Measurements from ENCODE around the gene CTXN2. TPM values are rescaled to one million over a fixed set of nuclear protein-coding genes. Genes with fewer than 3 reads are reported as not detected.

CTXN2 gene
- under 1 TPM; 0.07 to 0.16 TPM for total RNA-seq

GRCh38 chr15:48191574-48192225 is at the start of gene CTXN2:
CTXN2 (plus strand) TSS chr15:48191665; CDS start chr15:48201301, 9,636 bp downstream.
- intact Hi-C loops (cut with DNase I): no loop called here
- H3K4me3 ChIP-seq: peak within 1 kb of the TSS; percentile 17
- peak; percentile 18 for DNase-seq

GRCh38 chr15:48143856-48144255 is 47.6 kb upstream of the CTXN2 start:
- intact Hi-C loops (cut with DNase I): no loop called here
- no peak for TF ChIP-seq CTCF (IDR thresholded peaks at IDR 0.05)
- Histone ChIP-seq H3K36me3 (no peaks in the 10 kb centered on the region), H3K4me1 (no peaks in the 10 kb centered on the region), H3K4me3 (no peak overlapping the region), H3K9ac (ENCODE audit: low read depth in 2 of 2, low read length in 2 of 2) (no peak overlapping the region), H3K27me3 (no peaks in the 10 kb centered on the region), H3K9me3 (no peaks in the 10 kb centered on the region), H3K27ac (no peak overlapping the region)
- DNase-seq: no peak

More at GRCh38 chr15:48191574-48192225, at the start of gene CTXN2:
- Histone ChIP-seq H3K27ac (no peak within 1 kb of the TSS), H3K9ac (ENCODE audit: low read depth in 2 of 2, low read length in 2 of 2) (no peak within 1 kb of the TSS), H3K9me3 (no peaks in the 10 kb centered on the region), H3K36me3 (no peaks in the 10 kb centered on the region), H3K4me1 (no peaks in the 10 kb centered on the region), H3K27me3 (no peaks in the 10 kb centered on the region)
- TF ChIP-seq CTCF (IDR thresholded peaks at IDR 0.05): no peak

GRCh38 chr15:48144889-48145288 is 46.6 kb upstream of the CTXN2 start:
- intact Hi-C loops (cut with DNase I): no loop called here

GRCh38 chr15:48145923-48146322 is 45.5 kb upstream of the CTXN2 start:
- H3K9me3 ChIP-seq: no peaks in the 10 kb centered on the region
- TF ChIP-seq CTCF (IDR thresholded peaks at IDR 0.05): no peak
- DNase-seq: no peak
- intact Hi-C loops (cut with DNase I): no loop called here
- H3K36me3 ChIP-seq: no peaks in the 10 kb centered on the region
- no peak overlapping the region for H3K4me3 ChIP-seq
- H3K4me1 ChIP-seq: no peaks in the 10 kb centered on the region
- no peak overlapping the region for H3K9ac ChIP-seq (ENCODE audit: low read depth in 2 of 2, low read length in 2 of 2)
- no peaks in the 10 kb centered on the region for H3K27me3 ChIP-seq
- no peak overlapping the region for H3K27ac ChIP-seq

More at GRCh38 chr15:48144889-48145288, 46.6 kb upstream of the CTXN2 start:
- no peaks in the 10 kb centered on the region for H3K9me3 ChIP-seq
- DNase-seq: no peak
- no peak for TF ChIP-seq CTCF (IDR thresholded peaks at IDR 0.05)
- H3K27ac ChIP-seq: no peak overlapping the region
- H3K36me3 ChIP-seq: no peaks in the 10 kb centered on the region
- H3K27me3 ChIP-seq: no peaks in the 10 kb centered on the region
- no peak overlapping the region for H3K9ac ChIP-seq (ENCODE audit: low read depth in 2 of 2, low read length in 2 of 2)
- H3K4me1 ChIP-seq: no peaks in the 10 kb centered on the region
- H3K4me3 ChIP-seq: no peak overlapping the region

GRCh38 chr15:48147358-48147757 is 44.1 kb upstream of the CTXN2 start:
- Histone ChIP-seq H3K4me3 (no peak overlapping the region), H3K27ac (no peak overlapping the region), H3K4me1 (no peaks in the 10 kb centered on the region), H3K36me3 (no peaks in the 10 kb centered on the region), H3K9me3 (no peaks in the 10 kb centered on the region), H3K9ac (ENCODE audit: low read depth in 2 of 2, low read length in 2 of 2) (no peak overlapping the region), H3K27me3 (no peaks in the 10 kb centered on the region)
- intact Hi-C loops (cut with DNase I): no loop called here
- no peak for DNase-seq
- no peak for TF ChIP-seq CTCF (IDR thresholded peaks at IDR 0.05)
